BJ (cell line): ENCODE measurements around the gene TNRC18. TPM values are rescaled to one million over a fixed set of nuclear protein-coding genes. Genes with fewer than 3 reads are reported as not detected.

Source experiments
- CTCF ChIA-PET: fragments of 350-600 bp; formaldehyde crosslinking; extraction: SDS; loops from one replicate; lab custom pipeline; 2021; ENCODE audit warnings: antibody characterized with exemption, inconsistent platforms; lab: Yijun Ruan, JAX
- POLR2A ChIA-PET: fragments of 300-600 bp; sonication (Branson Sonifier 250); formaldehyde crosslinking; extraction: SDS; loops from one replicate; lab custom pipeline; 2021; ENCODE audit warnings: antibody characterized with exemption; lab: Charles Lee
- DNase-seq: peaks from one replicate; pipeline ENCODE4 v3.0.0-alpha.2; 2011; ENCODE audit warnings: low read depth
- H3K27me3 ChIP-seq: 2 replicates; pipeline ENCODE4 v1.6.0; 2011; ENCODE audit warnings: low read length; ENCODE audit not compliant: control insufficient read depth, insufficient read depth
- H3K36me3 ChIP-seq: 2 replicates; pipeline ENCODE4 v1.5.1; 2011; ENCODE audit warnings: low read length; ENCODE audit not compliant: control insufficient read depth, insufficient read depth
- H3K4me3 ChIP-seq: 2 replicates; pipeline ENCODE4 v1.5.1; 2011; ENCODE audit warnings: low read depth, mild to moderate bottlenecking, control low read depth, low read length
- polyA plus RNA-seq: library from polyadenylated mRNA; depleted of rRNA; stranded (reverse); fragments of >200 nt; gene quantifications from 2 replicates; pipeline ENCODE4 v1.2.3, GENCODE V29; 2011
- TF ChIP-seq, protein P1 (sequence below): IDR thresholded peaks from 2 replicates; pipeline ENCODE4 v1.5.1; 2011; ENCODE audit warnings: low read depth, mild to moderate bottlenecking, control low read depth, inconsistent platforms, low read length, moderate library complexity; ENCODE audit not compliant: insufficient read depth

Gene TNRC18
- polyA plus RNA-seq, 1 experiment = 20.1 TPM

- CTCF ChIA-PET = interaction anchor here (0.6 kb wide), 1 partner anchor 635 kb away, joined by 4 read pairs; no protein-coding TSS in a partner anchor
- POLR2A ChIA-PET = interaction anchor here (0.7 kb wide), 1 partner anchor 273 kb away, joined by 4 read pairs; no protein-coding TSS in a partner anchor
- TF ChIP-seq, protein P1, sequence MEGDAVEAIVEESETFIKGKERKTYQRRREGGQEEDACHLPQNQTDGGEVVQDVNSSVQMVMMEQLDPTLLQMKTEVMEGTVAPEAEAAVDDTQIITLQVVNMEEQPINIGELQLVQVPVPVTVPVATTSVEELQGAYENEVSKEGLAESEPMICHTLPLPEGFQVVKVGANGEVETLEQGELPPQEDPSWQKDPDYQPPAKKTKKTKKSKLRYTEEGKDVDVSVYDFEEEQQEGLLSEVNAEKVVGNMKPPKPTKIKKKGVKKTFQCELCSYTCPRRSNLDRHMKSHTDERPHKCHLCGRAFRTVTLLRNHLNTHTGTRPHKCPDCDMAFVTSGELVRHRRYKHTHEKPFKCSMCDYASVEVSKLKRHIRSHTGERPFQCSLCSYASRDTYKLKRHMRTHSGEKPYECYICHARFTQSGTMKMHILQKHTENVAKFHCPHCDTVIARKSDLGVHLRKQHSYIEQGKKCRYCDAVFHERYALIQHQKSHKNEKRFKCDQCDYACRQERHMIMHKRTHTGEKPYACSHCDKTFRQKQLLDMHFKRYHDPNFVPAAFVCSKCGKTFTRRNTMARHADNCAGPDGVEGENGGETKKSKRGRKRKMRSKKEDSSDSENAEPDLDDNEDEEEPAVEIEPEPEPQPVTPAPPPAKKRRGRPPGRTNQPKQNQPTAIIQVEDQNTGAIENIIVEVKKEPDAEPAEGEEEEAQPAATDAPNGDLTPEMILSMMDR = no peak
- peak overlapping the region; percentile 67 for H3K4me3 ChIP-seq
- H3K36me3 ChIP-seq = peaks cover 7% of the 10 kb centered on the region
- DNase-seq = no peak
- no peaks in the 10 kb centered on the region for H3K27me3 ChIP-seq
Measured at GRCh38 chr7:5419539-5420066, 4.0 kb downstream of the TNRC18 start.

GRCh38 chr7:5418285-5418582 lies 5.4 kb downstream of the TNRC18 start:
- peaks cover 7% of the 10 kb centered on the region for H3K36me3 ChIP-seq
- POLR2A ChIA-PET = no interaction called here

DNA sequence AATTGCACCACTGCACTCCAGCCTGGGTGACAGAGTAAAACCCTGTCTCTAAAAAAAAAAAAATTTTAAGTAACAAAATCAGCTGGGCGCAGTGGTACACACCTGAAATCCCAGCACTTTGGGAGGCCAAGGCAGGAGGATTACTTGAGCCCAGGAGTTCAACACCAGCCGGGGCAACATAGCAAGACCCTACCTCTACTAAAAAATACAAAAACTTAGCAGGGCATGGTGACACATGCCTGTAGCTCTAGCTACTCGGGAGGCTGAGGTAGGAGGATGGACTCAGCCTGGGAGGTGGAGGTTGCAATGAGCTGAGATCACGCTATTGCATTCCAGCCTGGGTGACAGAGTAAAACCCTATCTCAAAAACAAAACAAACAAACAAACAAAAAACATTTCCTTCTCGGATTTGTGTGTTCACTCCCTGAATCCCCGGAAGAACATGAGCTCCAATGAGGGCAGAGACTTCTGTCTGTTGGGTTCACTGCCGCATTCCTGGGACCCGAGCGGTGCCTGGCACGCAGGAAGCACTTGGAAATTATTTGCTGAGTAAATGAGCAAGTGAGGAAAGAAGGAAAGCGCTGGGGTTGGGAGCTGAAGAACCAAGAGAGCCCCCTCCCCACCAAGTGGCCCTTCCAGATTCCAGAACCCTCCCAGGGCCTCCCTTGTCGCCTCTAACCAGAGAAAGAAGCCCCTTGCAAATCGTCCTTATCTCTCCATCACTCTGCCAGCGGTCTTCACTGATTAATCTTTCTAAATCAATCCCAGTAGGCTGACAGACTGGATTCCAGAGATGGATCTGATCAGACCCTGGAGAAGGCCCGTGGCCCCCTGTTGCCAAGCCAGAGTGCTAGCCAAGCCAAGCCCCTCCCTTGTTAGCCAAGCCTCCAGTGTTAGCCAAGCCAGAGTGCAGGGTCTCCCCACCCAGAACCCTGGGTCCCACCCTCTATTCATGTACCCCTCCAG lies 6.2 kb downstream of the TNRC18 start:
- no peak for DNase-seq
- Histone ChIP-seq H3K27me3 (no peaks in the 10 kb centered on the region), H3K4me3 (no peak overlapping the region), H3K36me3 (peaks cover 7% of the 10 kb centered on the region)
- POLR2A ChIA-PET = no interaction called here
- CTCF ChIA-PET = interaction anchor here (0.8 to 1.4 kb wide), 2 partner anchors 28 to 49 kb away, joined by 3 read pairs; no protein-coding TSS in a partner anchor
- TF ChIP-seq, protein P1 = no peak

More at GRCh38 chr7:5418285-5418582, 5.4 kb downstream of the TNRC18 start:
- TF ChIP-seq, protein P1 = no peak
- CTCF ChIA-PET = no interaction called here
- H3K27me3 ChIP-seq = no peaks in the 10 kb centered on the region
- H3K4me3 ChIP-seq = peak overlapping the region; percentile 67
- DNase-seq = no peak

GRCh38 chr7:5414916-5415315 lies 8.7 kb downstream of the TNRC18 start:
- POLR2A ChIA-PET = no interaction called here
- no peak for DNase-seq

DNA sequence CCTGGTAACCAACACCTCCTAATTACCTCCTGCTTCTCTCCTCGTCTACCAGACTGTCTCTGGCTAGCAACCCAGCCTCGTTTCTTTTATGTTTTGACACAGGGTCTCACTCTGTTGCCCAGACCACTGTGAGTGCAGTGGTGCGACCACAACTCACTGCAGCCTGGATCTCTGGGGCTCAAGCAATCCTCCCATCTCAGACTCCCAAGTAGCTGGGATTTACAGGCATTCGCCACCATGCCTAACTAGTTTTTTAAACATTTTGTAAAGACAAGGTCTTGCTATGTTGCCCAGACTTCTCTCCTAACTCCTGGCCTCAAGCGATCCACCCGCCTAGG lies 10.2 kb downstream of the TNRC18 start:
- CTCF ChIA-PET = no interaction called here
- no peaks in the 10 kb centered on the region for H3K27me3 ChIP-seq
- no peak for DNase-seq
- no peak overlapping the region for H3K4me3 ChIP-seq
- POLR2A ChIA-PET = no interaction called here
- peaks cover 2% of the 10 kb centered on the region; the same call in 1 of the 2 replicates for H3K36me3 ChIP-seq
- TF ChIP-seq, protein P1 = no peak

More at GRCh38 chr7:5414916-5415315, 8.7 kb downstream of the TNRC18 start:
- TF ChIP-seq, protein P1 = no peak
- H3K36me3 ChIP-seq = peaks cover 2% of the 10 kb centered on the region
- H3K4me3 ChIP-seq = no peak overlapping the region
- H3K27me3 ChIP-seq = no peaks in the 10 kb centered on the region
- CTCF ChIA-PET = no interaction called here
